Activated T-cell treated with anti-CD3 and anti-CD28 coated beads for 48 hours (primary cell): ENCODE measurements around the gene TAF12.
"Not testable (repeated sequence)": the region's sequence is repeated elsewhere in the genome, so short reads cannot be mapped to it uniquely, and the experiment has no call there.

Source experiments
- DNase-seq: peaks from one replicate; pipeline ENCODE4 v3.0.0-alpha.2; 2020; ENCODE audit warnings: low read depth

The TAF12 gene

GRCh38 chr1:28642847-28643635 lies at the start of gene TAF12:
TAF12 (minus strand) TSS chr1:28643067; CDS start chr1:28622081, 20,986 bp downstream.
- DNase-seq: peak; percentile 92

GRCh38 chr1:28691627-28692026 lies 48.8 kb upstream of the TAF12 start:
- not testable (repeated sequence) for DNase-seq

GRCh38 chr1:28684937-28685336 lies 42.1 kb upstream of the TAF12 start:
- no peak for DNase-seq

GRCh38 chr1:28682840-28683239 lies 40.0 kb upstream of the TAF12 start:
- no peak for DNase-seq

- DNase-seq: no peak
These were observed 37.3 kb upstream of the TAF12 start for GRCh38 chr1:28680151-28680550.

GRCh38 chr1:28675924-28676257 lies 33.0 kb upstream of the TAF12 start:
- no peak for DNase-seq

- not testable (repeated sequence) for DNase-seq
These were observed 30.1 kb upstream of the TAF12 start for GRCh38 chr1:28672971-28673370.

GRCh38 chr1:28671254-28671780 lies 28.4 kb upstream of the TAF12 start:
- DNase-seq: no peak

GRCh38 chr1:28668956-28669723 lies 26.3 kb upstream of the TAF12 start:
- DNase-seq: peak; percentile 40

GRCh38 chr1:28668191-28668955 lies 25.5 kb upstream of the TAF12 start, which contains the start of gene GMEB1:
GMEB1 (plus strand) TSS chr1:28668784; CDS start chr1:28683613, 14,829 bp downstream.
- peak; percentile 89 for DNase-seq

GRCh38 chr1:28666806-28667205 lies 23.9 kb upstream of the TAF12 start:
- no peak for DNase-seq

- no peak for DNase-seq
These were observed 21.1 kb upstream of the TAF12 start for GRCh38 chr1:28663871-28664470.

GRCh38 chr1:28656335-28656734 lies 13.5 kb upstream of the TAF12 start:
- no peak for DNase-seq

- DNase-seq: not testable (repeated sequence)
These were observed 12.8 kb upstream of the TAF12 start for GRCh38 chr1:28655448-28656311.

- DNase-seq: not testable (repeated sequence)
These were observed 11.0 kb upstream of the TAF12 start for GRCh38 chr1:28653870-28654269.

- not testable (repeated sequence) for DNase-seq
These were observed 10.2 kb upstream of the TAF12 start for GRCh38 chr1:28653063-28653462.

- DNase-seq: peak; percentile 73
These were observed 5.8 kb upstream of the TAF12 start, which contains the start of gene RNU11 for GRCh38 chr1:28648474-28649198. RNU11 (plus strand) TSS chr1:28648600.

- peak; percentile 86 for DNase-seq
These were observed 5.2 kb upstream of the TAF12 start for GRCh38 chr1:28648008-28648473.

GRCh38 chr1:28646040-28646439 lies 3.2 kb upstream of the TAF12 start:
- DNase-seq: no peak

- not testable (repeated sequence) for DNase-seq
These were observed 2.5 kb upstream of the TAF12 start for GRCh38 chr1:28645406-28645805.
